Left cardiac atrium (tissue), 4 donors: ENCODE data around the gene BYSL. TPM values are rescaled to one million over a fixed set of nuclear protein-coding genes. Genes with fewer than 3 reads are reported as not detected.

ENCODE experiments used
- ATAC-seq, 2 donors: fragments of 200-7000 bp; cut with Tn5 transposase; one replicate each; pipeline ENCODE4 v1.9.1; 2020; ENCODE audit warnings: mild to moderate bottlenecking in 2 of 2, moderate library complexity in 2 of 2
- DNase-seq: peaks from one replicate; pipeline ENCODE4 v3.0.0-alpha.2; 2020
- intact Hi-C, 2 donors: fragments of 100-400 bp; cut with DNase I; formaldehyde crosslinking; loops; one replicate each; pipeline versions ENCODE4 v1.14.1 to v1.15.1; 2022 to 2023
- total RNA-seq, 2 donors: library from RNA; stranded (reverse); fragmentation: NEBNext Ultra II Directional; extraction: Animal tissue kit (Norgen Biotek cat#: 25700); gene quantifications; one replicate each; pipeline ENCODE4 v1.2.1, GENCODE V29; 2021
- donor health status: DM: no; HTN: yes; CAD: no.
- donor health status: DM: no; HTN: yes; CAD: no; lungs with severe emphysema.
- donor health status: DM: yes; HTN: yes; CAD: no.
- donor health status: Dilated cardiomyopathy.

BYSL gene
- total RNA-seq, 2 donors from 2014 or later = 8.7 to 16.5 TPM

DNA sequence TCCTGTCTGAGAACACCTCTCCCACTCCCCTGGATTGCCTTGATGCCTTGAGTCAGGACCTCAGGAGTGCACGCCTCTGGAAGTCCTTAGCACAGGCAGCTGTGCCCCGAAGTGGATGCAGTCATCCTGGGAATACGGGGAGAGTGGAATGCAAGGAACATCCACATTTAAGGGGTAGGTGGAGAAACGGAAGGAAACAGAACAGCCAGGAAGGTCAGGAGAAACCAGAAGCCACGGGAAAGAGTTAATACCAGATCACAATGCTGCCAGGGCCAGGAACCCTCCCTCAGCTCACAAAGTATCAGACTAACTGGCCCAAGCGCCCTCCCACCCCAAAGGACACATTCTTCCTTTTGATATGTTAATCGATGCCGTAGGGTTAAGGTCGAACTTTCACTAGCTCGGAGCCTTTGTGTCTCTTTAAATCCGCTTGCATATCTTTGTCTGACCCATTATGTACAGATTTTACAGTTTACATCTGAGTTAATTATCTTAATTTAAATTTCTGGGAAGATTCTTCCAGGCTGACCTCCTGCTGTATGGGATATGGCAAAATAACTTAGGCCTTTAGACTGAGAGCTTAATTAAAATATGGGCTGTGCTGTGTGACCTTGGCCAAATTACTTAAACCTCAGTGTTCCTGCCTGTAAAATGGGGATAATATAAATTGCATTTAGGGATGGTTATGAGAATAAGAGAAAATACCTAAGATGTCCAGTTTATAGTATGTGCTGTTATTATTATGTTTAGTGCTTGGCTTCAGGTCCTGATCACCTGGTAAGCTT lies 44.3 kb downstream of the BYSL start:
- no peak for DNase-seq
- intact Hi-C loops = no loop called here
- no peak for ATAC-seq

DNA sequence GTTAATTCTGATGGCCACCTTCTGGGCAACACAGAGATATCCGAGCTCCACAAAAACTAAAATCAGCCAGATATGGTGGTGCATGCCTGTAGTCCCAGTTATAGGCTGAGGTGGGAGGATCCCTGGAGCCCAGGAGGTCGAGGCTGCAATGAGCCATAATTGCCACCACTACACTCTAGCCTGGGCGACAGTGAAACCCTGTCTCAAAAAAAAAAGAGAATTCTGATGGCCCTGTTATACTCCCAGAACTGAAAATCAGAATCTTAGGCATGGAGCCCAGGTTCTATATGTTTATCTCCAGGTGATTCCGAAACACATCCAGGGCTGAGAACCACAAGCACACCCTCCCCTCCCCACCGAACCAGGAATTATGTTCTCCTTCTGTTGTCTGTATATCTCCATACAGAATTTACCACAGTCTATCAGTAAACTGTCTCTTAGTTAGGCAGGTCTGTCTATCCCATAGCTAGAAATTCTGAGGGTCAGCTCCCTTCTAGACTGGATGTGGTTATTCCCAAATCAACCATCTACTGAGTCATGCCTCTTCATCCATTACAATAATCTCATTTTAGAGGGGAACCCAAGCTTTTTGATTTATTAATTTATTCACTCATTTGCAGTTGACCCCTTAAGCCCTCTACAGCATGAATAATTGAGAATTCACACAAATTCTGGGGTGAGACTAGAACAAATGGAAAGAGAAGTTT lies 45.1 kb downstream of the BYSL start:
- ATAC-seq (no peak), DNase-seq (no peak)
- intact Hi-C loops = no loop called here

GRCh38 chr6:41966961-41967311 lies 45.6 kb downstream of the BYSL start:
- DNase-seq (no peak), ATAC-seq (no peak)
- intact Hi-C loops = no loop called here

- ATAC-seq (no peak), DNase-seq (no peak)
- intact Hi-C loops = no loop called here
Measured at GRCh38 chr6:41967312-41968287, 46.3 kb downstream of the BYSL start.

GRCh38 chr6:41970436-41970846 lies 49.1 kb downstream of the BYSL start:
- peak; percentile 41 for DNase-seq
- intact Hi-C loops = no loop called here
- ATAC-seq = peak; percentile 59 to 72

- intact Hi-C loops = no loop called here
- ATAC-seq (no peak), DNase-seq (no peak)
Measured at GRCh38 chr6:41972826-41973225, 51.5 kb downstream of the BYSL start.

- no peak for ATAC-seq
- intact Hi-C loops = no loop called here
- DNase-seq = no peak
Measured at GRCh38 chr6:41974281-41974825, 53.1 kb downstream of the BYSL start.

GRCh38 chr6:41975276-41975675 lies 54.0 kb downstream of the BYSL start:
- intact Hi-C loops = no loop called here
- ATAC-seq (no peak), DNase-seq (no peak)

DNA sequence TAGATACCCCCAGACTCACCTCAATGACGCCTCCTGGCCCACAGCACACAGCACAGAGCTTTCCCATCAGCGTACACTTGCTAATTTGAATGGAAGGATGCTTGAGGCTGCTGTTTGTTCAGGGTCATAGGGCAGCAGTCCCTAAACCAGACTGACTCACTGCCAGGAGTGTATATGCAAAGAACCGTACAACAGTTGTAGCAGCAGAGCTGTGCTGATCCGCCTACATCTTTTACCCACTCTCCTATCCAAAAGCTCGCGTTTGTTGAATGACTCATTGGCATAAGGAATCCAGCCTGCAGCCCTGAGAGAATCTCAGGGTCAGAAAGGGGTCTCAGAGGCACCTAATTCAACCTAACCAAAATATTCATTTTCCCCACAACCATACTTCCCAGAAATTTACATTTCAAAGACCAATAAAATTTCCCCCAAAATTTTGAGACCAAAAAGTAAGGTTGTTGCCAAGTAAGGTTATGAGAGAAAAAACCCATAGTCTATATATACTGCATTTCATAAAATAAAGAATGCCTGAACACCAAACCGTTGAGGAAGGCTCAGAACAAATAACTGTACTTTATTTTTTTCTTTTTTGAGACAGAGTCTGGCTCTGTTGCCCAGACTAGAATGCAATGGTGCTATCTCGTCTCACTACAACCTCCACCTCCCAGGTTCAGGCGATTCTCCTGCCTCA lies 55.6 kb downstream of the BYSL start:
- intact Hi-C loops = no loop called here
- no peak for ATAC-seq
- no peak for DNase-seq

Other genes starting within 250 kb of the BYSL start
- gene TFEB, start 185.9 kb upstream of the BYSL start, total RNA-seq = 10 to 100 TPM; 33.3 to 34.6 TPM
- gene PGC, start 174.1 kb upstream of the BYSL start, total RNA-seq = not detected
- 1 to 10 TPM; 4.0 to 5.2 TPM for gene FRS3, start 141.6 kb upstream of the BYSL start, total RNA-seq
- 1 to 10 TPM; 2.1 to 3.1 TPM for gene PRICKLE4, start 140.7 kb upstream of the BYSL start, total RNA-seq
- gene TOMM6, start 133.8 kb upstream of the BYSL start, total RNA-seq = 100 to 1,000 TPM; 131 to 138 TPM
- gene USP49, start 26.1 kb upstream of the BYSL start, total RNA-seq = 1 to 10 TPM; 1.6 to 1.7 TPM
- gene MED20, start 360 bp upstream of the BYSL start, total RNA-seq = 10 to 100 TPM; 14.8 to 15.7 TPM
- gene CCND3, start 20.3 kb downstream of the BYSL start, total RNA-seq = 10 to 100 TPM; 60.1 to 62.4 TPM
- 10 to 100 TPM; 20.5 to 25.3 TPM for gene TAF8, start 129.0 kb downstream of the BYSL start, total RNA-seq
- 1 to 10 TPM; 1.5 to 2.6 TPM for gene C6orf132, start 221.1 kb downstream of the BYSL start, total RNA-seq